GM18868 (cell line): ENCODE measurements around the gene THSD7A.
"Not testable (repeated sequence)": the region's sequence is repeated elsewhere in the genome, so short reads cannot be mapped to it uniquely, and the experiment has no call there.

ENCODE experiments used
- ATAC-seq: cut with Tn5 transposase; IDR thresholded peaks from one replicate; pipeline ENCODE4 v1.9.1; 2021; ENCODE audit warnings: mild to moderate bottlenecking, moderate library complexity; ENCODE audit not compliant: unreplicated experiment

Gene THSD7A

DNA sequence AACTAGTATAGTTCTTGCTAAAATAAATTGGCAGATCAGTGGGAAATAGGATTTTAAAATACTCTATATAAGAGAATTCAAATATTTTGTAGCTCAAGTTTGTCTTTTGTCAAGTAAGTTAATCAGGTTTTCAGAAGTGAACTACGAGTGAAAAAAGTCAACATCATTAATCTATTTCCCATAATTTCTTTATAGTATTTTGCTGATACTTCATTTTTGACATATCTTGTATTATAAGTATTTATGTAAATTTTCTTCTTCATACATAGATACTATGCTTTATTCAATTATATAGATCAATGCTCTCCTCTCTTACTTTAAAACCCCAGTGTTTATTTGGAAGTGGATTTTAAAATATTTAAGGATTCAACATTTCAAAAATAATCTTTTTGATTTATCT lies 360.7 kb downstream of the THSD7A start:
- ATAC-seq: no peak

DNA sequence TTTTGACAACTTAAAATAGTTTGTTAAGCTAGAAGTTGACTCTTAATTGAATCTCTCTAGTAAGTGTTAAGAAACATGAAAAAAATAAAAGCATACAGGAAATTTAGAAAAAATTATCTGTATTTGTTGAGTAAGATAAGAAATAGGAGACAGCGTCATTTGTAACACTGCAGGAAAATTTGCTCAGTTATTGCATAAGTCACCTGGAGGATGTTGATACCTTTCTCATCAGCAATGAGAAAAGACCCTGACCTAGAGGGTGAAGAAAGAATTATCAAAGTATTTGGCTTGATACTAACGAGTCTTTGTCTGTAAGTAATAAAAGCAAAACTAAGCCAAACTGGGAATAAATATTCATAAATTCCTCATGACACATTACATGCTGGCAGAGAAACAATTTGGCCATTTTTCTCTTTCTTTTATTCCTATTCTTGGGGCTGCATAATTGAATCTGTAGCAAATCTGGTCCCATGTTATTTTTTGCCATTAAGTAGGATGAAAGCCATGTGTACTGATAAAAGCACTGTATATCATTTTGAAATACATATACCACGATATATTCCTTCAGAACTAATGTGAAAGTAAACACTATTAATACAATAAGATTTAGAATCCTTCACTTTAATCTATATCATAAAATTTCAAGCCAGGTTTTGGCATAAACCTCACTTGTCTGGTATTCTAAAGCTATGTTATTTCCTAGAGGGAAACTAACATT lies 362.8 kb downstream of the THSD7A start:
- no peak for ATAC-seq

DNA sequence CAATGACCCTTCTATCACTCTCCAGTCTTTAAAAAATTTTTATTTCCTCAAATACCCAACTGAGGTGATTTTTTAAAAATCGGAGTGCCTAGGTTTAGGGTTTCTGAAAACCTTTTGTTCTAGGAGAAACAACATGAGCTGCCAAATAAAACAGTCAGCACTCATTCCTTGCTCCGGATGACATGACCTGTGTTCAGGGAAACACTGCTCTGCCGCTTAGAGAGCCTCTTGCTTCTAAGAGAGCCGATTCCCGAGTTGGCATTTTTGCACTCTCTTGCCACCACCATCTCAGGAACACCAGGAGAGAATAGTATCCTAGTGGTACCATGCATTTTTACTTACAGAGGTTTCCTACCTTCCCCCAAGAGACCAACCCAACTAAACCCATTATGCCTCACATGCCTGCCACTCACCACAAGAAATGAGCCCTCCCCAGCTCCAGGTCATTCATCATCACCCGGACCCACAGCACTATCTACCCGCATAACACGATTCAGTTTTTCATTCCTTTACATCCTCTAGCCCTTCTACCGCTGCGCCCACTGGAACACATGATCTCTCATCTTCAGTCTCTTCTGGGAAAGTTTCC lies 365.4 kb downstream of the THSD7A start:
- ATAC-seq: no peak

DNA sequence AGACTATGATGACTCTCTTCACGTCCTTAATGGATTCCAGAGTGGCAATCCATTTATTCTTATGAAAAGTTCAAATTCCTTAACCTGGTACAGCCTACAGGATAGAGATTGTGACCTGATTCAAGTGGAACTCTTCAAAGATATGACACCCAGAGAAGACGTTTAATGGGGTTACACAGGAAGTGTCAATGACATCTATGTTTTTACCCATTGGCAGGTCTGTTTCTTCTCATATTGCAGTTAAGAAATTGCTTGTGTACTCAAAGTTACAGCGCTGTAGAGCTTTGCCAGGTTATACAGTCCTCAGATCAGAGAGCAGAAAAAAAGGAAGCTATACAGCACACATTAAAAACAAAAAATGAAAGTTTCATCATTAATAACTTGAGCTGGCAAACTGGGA lies 367.4 kb downstream of the THSD7A start:
- ATAC-seq: no peak

DNA sequence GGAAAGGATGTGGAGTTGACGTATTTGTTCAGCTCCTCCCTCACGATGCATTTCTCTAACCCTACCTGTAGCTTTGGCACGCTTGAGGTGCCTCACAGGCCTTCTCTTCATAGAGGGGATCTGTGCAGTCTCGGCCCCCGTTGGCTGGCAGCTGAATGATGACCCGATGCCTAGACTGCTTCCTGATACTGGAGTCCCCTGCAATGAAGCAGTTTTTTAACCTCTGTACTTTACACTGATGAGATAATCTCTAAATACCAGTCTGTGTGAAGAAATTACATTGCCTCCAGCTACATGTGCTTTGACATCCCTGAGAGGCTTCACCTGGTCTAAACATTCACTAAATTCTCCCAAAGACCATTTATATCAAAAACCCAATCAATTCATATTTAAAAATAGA lies 370.1 kb downstream of the THSD7A start:
- no peak for ATAC-seq

DNA sequence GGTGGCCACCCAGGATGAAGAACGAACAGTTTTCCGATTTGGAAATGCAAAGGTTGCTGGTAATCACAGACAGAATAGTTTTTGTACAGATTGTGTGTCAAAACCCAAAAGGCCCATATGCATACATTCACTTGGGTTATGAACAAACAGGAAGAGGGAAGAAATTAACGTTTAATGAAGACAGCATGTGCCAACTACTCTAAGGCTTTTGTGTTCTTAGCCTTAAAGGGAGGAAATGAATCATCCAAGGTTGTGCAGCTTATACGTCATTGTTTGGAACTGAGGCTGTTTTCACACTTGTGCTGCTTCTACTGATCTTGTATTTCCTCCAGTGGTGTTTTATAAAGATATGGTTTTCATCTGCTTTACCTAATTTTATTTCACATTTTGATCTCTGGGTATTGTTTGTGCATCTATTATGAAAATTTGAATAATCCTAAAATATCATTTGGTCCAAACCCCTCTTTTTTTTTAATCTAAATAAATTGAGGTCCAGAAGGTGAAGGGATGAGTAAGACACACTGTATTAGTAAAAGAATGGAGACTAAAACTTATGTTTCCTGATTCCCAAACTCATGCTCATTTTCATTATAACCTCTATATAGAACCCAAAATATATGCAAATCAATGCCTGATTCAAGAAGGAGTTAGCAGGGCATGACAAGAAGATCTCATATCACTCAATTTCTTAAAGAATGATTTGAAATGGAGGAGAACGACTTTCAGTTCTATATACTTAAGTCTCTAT lies 373.1 kb downstream of the THSD7A start:
- ATAC-seq: no peak

DNA sequence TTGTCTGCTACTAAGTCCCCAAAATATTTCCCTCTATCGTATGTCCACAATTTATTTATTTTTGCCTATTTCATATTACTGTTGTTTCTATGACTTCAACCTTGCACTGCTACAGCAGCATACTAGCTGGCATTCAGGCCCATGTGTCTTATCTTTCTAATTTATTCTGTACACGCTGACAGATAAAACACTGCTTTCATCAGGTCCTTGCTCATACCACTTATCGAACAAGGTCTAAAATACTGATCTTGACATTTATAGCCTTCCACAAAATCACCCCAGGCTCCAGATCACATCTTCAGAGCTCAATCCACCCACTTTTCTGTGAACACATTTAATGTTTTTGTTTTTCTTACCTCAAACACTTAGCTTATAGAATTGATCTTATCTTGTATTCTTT lies 374.6 kb downstream of the THSD7A start:
- no peak for ATAC-seq

DNA sequence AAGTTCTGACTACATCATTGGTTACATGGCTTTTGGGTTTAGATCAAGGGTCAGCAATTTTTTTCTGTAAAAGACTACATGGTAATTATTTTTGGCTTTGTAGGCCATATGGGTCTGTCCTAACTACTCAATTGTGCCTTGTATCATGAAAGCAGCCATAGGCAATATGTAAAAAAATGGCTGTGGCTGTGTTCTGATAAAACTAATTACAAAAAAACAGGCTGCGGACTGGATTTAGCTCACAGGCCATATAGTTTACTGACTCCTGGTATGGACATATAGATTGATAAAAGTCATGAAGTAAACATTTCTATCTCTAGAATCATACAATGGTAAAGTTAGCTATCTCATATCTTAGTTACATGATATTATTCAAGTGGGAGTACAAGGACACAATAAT lies 375.4 kb downstream of the THSD7A start:
- ATAC-seq: no peak

DNA sequence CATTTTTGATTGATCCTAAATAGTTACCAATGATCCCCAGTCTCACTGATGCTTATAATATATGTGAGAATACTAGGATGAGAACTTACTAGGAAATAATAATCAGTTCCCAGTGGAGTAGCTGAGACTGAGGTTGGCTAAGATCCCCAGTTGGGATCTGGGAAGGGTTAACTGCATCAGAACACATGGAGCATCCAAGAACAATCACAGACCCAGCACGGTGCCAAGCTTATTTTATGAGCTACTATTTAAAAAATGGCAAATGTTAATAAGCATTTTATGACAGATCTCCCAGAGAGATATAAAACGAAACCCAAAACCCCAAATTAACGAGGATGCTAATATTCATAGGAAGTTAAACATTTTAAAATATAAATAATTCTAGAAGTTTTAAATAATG lies 379.5 kb downstream of the THSD7A start:
- no peak for ATAC-seq

DNA sequence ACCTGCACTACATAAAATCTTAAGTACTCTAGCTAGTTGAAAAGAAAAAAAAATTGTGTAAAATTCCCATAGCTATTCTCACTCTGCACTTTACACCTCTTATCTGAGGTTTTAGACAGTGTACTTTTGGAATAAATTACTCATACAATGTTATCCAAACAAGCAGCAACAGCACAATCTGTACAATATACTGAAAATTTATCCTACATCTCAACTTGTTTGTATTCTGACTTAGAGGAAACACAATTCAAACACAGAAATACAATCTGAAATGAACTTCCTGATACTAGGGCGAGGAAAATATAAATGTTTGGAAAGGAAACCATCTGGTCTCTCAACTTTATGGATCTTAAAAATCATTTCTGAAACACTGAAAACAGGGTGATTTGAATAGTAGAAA lies 381.7 kb downstream of the THSD7A start:
- no peak for ATAC-seq

DNA sequence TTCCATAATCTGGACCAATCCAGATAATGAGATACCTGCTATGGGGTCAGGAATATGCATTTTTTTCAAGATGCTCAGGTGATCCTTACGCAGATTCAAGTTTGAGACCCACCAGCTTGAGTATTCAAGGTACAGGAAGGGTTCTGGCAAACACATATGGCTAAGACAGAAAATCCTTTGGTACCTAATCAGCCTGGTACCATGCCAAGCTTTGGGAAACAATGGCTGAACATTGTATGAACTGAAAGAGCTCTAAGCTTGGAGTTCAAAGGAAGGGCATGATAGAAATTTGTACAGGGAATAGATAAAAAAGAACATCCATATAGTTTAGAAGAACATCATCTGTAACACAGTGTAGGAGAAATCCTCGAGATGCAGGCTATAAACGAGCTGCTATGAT lies 382.7 kb downstream of the THSD7A start:
- ATAC-seq: no peak

DNA sequence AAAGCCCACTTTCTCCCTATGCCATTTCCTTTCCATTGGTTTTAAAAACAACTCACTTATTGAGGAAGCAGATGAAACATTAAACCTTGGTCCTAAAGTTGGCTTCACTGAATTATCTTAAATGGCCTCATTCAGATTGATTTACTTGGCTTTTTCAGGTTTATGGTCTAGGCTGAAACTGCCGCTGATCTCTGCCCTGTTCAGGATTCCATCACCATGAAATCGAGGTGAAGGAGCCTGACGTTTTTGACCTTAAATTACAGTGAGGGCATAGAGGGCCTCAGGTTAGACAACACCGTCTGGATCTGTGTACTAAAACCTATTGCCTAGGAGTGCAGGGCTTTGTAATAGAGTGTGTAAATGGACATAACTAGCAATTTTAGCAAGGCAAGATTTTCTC lies 383.7 kb downstream of the THSD7A start:
- no peak for ATAC-seq

DNA sequence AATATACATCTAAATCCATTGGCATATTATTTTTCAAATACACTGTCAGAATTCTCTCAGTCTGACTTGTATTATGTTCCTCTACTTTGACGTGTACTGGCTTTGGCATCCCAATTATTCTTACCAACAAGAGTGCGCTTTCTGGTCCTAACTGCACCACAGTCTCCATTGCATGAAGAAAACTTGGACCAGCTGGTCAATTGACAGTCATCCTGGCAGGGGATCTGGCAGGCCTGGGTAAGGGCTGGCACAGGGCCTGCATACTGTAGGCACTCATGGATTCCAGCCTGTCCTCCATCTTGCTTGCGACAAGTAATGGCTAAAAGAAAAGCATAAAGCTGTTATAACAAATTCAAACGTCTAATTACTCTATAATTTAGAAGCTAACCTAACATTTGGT lies 384.9 kb downstream of the THSD7A start:
- no peak for ATAC-seq

DNA sequence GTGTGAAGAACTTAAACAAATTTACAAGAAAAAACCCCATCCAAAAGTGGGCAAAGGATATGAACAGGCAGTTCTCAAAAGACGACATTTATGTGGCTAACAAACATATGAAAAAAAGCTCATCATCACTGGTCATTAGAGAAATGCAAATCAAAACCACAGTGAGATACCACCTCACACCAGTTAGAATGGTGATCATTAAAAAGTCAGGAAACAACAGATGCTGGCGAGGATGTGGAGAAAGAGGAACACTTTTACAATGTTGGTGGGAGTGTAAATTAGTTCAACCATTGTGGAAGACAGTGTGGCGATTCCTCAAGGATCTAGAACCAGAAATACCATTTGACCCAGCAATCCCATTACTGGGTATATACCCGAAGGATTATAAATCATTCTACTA lies 388.1 kb downstream of the THSD7A start:
- ATAC-seq: not testable (repeated sequence)

DNA sequence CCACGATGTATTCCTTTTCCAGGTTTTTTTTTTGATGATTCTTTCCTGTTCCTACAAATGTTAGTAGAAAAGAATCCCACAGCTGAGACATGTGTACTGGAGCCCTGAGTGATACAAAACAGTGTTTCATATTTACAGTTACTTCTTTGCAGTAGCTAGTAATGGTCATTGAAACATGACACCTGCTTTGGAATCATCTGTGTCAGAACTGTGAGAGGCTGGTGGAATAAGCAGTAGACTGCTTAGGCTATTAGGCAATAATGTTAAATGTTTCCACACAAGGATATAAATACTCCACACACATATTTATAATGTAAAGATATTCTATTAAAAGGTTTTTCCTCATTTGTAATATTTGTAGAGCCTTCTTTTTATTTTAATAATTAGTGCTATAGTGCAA lies 394.0 kb downstream of the THSD7A start:
- ATAC-seq: no peak

DNA sequence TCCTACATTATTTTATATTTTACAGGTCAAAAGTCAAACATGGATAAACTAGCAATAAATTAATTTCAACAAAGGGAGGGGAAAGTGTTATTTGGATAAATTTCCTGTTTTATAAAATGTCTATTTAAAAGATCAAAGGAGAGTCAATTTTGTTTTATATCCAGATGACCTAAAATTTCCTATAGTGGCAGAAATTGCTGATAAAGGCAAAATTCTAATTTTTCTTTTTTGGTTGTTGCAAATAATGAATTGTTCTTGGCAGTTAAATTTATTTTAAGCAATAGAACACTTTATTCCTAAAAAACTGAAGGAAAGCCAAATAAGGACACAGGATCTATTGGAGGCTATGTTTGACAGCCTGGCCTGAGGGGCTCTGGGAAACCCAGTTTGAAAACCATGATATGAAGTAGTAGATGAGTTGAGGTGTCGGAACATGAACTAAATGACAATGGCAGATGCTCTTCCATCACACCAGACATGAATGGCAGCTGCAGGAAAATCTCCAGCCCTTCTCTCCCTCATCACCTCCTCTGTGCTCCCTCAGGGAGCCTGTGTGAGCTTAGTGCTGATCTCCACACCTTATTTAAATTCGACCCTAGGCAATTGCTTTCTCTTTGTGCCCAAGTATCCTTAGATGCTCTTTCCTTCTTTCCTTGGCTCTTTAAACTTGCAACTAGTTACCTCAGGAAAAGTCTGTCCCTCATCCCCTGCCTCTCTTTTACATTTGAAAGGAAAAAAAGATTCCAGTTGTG lies 395.0 kb downstream of the THSD7A start:
- no peak for ATAC-seq

DNA sequence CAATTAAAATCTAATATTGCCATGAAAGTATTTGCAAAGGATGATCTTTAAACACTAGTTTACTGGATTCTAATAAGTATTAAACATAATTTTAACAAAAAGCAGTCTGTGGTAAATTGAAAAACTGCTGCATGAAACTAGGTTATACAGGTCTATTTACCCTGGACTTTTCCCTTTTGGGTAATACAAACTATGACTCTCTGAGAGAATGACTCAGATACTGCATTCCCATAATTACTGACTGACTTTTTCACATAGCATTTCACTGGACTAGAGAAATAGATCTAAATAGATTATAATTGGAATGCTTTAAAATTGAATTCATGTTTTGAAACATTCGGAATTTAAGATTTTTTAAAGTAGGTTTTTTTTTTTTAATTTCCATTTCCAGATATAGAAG lies 395.7 kb downstream of the THSD7A start:
- no peak for ATAC-seq

DNA sequence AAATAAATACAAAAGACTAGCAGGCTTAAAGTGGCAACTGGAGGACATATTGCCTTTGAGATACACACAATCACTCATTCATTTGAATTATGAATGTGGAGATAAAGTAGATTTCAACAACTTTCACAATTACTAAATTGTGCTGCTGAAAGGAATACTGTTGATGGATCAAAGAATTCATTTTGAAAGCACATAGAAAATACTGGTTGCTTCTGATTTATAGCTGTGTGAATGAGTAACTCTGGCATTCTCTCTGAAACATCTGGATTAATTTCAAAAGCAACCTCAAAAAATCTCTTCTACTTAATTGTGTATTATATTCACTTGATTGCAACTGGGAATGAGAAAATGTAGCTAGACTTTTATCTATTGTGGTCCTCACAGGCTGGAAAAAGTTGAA lies 397.6 kb downstream of the THSD7A start:
- no peak for ATAC-seq

DNA sequence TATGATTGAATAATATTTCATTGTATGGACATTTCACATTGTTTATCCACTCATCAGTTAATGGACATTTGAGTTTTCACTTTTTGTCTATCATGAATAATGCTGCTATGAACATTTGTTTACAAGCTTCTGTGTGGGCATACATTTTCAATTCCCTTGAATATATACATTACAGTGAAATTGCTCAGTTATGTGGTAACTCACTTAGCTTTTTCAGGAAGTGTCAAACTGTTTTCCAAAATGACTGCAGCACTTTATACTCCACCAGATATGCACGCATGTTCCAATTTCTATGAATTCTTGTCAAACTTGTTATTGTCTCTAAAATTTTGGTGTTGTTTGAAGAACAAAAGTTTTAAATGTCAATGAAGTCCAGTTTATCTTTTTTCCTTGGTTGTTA lies 401.2 kb downstream of the THSD7A start:
- no peak for ATAC-seq

DNA sequence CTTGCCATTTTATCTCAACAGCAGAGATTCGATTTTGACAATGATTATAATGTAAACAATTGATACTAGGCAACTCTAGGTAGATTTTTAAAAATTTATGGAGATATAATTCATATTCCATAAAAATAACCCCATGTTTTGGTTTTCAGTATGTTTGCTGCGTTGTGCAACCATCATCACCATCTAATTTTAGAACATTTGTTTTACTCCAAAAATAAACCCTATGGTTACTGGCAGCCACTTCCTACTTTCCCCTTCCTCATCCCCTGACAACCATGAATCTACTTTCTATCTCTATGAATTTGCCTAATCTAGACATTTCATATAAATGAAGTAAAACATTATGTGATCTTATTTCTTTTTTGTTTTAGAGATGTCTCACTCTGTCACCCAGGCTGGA lies 401.9 kb downstream of the THSD7A start:
- ATAC-seq: no peak

DNA sequence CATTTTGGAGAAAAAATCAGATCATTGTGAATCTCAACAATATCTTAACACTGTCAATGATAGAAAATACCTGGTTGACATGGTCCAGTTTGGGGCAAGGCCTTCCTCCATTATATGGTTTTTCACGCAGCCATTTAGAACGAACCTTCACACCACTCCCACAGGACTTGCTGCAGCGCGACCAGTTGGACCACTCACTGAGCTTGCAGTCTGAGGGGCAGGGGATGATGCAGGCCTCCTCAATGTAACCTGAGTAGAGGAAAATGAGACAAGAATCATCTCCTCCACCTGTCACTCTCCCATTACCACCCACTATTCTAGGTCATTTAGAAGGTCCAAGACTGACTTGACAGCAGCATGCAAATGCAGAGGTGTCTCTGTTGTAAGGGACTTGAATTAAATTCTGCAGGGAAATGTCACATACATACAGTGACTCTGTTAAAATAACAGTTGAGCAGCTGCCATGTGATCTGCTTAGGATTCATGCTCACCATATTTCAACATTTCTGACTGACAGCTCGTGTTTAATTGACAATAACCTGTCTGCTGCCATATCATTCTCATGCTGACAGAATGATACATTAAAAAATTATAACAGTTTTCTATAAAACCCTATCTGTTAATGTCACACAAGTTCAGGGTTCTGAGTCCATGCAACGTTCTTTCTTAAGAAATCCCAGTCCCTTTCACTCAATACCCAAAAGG lies 403.0 kb downstream of the THSD7A start:
- ATAC-seq: no peak
